ENCODE data around the gene VAC14.

VAC14 gene

DNA sequence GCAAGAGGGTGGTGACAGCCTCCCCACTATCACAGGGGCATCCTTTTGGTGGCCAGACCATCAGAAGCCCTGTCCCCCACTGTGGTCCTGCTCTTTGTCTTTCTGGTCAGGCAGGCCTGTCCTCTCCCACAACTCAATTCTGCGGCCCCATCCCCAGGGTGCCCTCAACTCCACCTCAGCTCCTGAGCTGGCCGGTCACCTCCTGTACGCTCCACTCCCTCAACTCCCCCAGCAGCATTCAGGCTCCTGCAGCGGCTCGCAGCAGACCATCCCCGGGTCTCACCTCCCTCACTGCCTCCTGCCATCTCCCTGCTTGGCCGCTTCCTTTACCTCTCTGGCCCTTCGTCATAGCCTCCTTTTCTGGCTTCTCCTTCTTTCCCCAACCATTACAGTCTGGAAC, 71.7 kb downstream of the VAC14 start:
- in situ Hi-C loops (cut with HindIII; ENCODE audit: low sequenced_read_pairs), result no loop called here
- DNase-seq (ENCODE audit: low read depth), result no peak
- TF ChIP-seq, protein P1, sequence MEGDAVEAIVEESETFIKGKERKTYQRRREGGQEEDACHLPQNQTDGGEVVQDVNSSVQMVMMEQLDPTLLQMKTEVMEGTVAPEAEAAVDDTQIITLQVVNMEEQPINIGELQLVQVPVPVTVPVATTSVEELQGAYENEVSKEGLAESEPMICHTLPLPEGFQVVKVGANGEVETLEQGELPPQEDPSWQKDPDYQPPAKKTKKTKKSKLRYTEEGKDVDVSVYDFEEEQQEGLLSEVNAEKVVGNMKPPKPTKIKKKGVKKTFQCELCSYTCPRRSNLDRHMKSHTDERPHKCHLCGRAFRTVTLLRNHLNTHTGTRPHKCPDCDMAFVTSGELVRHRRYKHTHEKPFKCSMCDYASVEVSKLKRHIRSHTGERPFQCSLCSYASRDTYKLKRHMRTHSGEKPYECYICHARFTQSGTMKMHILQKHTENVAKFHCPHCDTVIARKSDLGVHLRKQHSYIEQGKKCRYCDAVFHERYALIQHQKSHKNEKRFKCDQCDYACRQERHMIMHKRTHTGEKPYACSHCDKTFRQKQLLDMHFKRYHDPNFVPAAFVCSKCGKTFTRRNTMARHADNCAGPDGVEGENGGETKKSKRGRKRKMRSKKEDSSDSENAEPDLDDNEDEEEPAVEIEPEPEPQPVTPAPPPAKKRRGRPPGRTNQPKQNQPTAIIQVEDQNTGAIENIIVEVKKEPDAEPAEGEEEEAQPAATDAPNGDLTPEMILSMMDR (IDR thresholded peaks at IDR 0.05; ENCODE audit: low read depth, low read length, missing control alignments), result no peak
- H3K4me3 ChIP-seq (ENCODE audit: low read depth, low read length), result no peak overlapping the region

DNA sequence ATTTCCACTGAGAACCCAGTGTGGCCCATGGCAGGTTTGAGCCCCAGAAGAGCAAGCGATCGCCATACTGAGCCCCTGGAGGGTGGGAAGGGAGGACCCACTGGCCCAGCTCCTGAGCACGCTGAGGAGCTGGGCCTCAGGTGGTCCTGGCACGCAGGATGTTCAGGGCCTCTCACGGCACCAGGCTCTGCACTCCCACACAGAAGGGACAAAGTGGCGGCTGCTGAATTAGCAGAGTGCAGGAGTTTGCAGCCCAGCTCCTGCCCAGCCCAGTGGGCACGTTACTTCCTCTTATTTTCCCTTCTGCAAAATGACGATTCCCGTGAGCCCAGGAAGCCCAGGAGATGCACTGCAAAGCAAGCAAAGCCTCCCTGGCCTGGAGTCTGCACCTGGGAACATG, 72.8 kb downstream of the VAC14 start:
- DNase-seq (ENCODE audit: low read depth), result no peak
- in situ Hi-C loops (cut with HindIII; ENCODE audit: low sequenced_read_pairs), result no loop called here
- TF ChIP-seq, protein P1 (IDR thresholded peaks at IDR 0.05; ENCODE audit: low read depth, low read length, missing control alignments), result no peak
- no peak overlapping the region for H3K4me3 ChIP-seq (ENCODE audit: low read depth, low read length)

DNA sequence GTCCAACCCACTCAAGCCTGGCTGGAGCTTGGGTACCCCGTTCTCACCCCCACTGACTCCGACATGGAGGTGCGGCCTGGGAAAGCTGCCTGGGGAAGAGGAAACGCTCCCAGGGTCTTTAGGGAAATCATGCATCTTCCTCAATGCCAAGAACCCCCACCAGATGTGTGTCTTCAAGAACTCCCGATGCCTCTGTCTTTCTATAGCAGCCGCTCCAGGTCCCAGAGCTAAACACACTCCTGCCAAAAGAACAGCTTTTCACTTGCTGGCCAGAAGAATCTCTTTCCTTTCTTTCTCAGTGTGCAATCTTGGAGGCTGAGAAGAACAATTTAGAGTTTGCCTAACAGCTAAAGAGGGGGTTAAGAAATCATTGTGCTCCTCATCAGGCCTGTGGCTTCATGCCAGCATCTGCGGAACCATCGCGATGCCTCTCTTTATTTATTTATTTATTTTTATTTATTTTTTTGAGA, 74.0 kb downstream of the VAC14 start:
- TF ChIP-seq, protein P1 (IDR thresholded peaks at IDR 0.05; ENCODE audit: low read depth, low read length, missing control alignments), result no peak
- H3K4me3 ChIP-seq (ENCODE audit: low read depth, low read length), result no peak overlapping the region
- DNase-seq (ENCODE audit: low read depth), result no peak
- in situ Hi-C loops (cut with HindIII; ENCODE audit: low sequenced_read_pairs), result no loop called here

GRCh38 chr16:70725912-70726828, 74.8 kb downstream of the VAC14 start:
- in situ Hi-C loops (cut with HindIII; ENCODE audit: low sequenced_read_pairs), result no loop called here
- H3K4me3 ChIP-seq (ENCODE audit: low read depth, low read length), result no peak overlapping the region
- TF ChIP-seq, protein P1 (IDR thresholded peaks at IDR 0.05; ENCODE audit: low read depth, low read length, missing control alignments), result no peak
- no peak for DNase-seq (ENCODE audit: low read depth)

- DNase-seq (ENCODE audit: low read depth), result no peak
- in situ Hi-C loops (cut with HindIII; ENCODE audit: low sequenced_read_pairs), result no loop called here
- H3K4me3 ChIP-seq (ENCODE audit: low read depth, low read length), result no peak overlapping the region
- TF ChIP-seq, protein P1 (IDR thresholded peaks at IDR 0.05; ENCODE audit: low read depth, low read length, missing control alignments), result no peak
These were observed 75.7 kb downstream of the VAC14 start for GRCh38 chr16:70725024-70725911.

Measured in astrocyte of the cerebellum (primary cell).